HG03432 (cell line): ENCODE results near the gene RPL32.
"Not testable (repeated sequence)": the region's sequence is repeated elsewhere in the genome, so short reads cannot be mapped to it uniquely, and the experiment has no call there.

Experiments used
- ATAC-seq: cut with Tn5 transposase; IDR thresholded peaks from one replicate; pipeline ENCODE4 v1.9.1; 2021; ENCODE audit warnings: mild to moderate bottlenecking, moderate library complexity; ENCODE audit not compliant: unreplicated experiment

The RPL32 gene

GRCh38 chr3:12810013-12810780 is 31.2 kb downstream of the RPL32 start:
- ATAC-seq, result peak; percentile 99

GRCh38 chr3:12809435-12809834 is 31.9 kb downstream of the RPL32 start:
- ATAC-seq, result no peak

- no peak for ATAC-seq
Measured at GRCh38 chr3:12809001-12809400, 32.4 kb downstream of the RPL32 start.

GRCh38 chr3:12808587-12808986 is 32.8 kb downstream of the RPL32 start:
- no peak for ATAC-seq

DNA sequence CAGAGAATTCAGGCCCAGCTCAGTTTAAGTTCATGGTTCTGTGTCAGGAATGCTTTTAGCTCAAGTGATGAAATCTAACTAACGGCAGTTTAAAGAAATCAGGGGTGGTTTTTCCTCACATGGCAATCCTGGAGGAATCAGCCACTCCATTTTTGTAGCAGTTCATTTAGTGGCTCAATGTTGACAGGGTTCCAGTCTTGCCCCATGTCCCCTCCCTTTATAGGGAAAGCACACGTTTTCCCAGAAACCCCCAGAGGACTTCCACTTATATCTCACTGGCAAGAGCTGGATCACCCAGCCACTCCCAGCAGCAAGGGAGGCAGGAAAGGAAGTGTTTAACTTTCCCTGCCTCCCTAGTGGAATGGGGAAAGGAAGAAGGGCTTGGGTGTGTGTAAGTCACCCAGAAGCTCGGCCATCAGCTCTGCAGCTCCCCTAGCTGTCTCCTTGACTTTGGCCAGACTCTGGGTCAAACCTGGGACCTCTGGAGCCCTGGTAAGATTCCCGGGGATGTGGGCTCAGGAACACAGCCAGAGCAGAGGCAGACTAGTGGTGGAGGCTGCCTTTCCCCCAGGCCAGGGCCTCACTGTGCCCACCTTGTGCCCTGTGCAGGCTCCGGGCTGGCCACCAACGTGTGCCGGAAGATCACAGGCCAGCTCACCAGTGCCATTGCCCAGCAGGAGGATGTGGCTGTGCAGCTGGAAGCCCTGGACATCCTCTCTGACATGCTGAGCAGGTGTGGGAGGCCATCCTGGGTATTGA is 33.6 kb downstream of the RPL32 start:
- ATAC-seq, result no peak

DNA sequence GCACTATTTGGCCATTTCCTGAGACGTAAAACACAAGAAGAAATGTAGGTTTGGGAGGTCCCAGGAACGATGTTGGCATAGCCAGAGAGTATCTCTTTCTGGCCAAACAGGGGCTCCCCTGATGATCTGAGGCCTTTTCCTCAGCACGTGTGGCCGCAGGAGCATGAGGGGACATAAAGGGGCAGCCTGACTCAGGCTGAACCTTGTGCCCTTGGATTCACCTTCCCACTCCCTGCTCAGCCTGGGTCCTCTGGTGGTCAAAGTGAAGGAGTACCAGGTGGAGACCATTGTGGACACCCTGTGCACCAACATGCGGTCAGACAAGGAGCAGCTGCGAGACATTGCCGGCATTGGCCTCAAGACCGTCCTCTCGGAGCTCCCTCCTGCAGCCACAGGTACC is 34.3 kb downstream of the RPL32 start:
- no peak for ATAC-seq

DNA sequence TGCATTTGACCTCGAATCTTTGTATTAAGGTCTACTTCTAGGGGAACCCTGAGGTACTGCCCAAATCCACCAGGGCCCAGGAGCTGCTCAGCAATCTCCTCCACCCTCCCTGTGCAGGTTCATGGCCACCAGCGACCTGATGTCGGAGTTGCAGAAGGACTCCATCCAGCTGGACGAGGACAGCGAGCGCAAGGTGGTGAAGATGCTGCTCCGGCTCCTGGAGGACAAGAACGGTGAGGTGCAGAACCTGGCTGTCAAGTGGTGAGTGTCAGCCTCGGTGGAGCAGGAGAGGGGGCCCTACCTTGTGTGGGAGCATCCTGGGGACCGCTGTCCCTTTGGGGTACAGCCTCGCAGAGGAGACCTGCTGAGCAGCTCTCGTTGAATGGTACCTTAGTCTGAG is 38.0 kb downstream of the RPL32 start:
- no peak for ATAC-seq

DNA sequence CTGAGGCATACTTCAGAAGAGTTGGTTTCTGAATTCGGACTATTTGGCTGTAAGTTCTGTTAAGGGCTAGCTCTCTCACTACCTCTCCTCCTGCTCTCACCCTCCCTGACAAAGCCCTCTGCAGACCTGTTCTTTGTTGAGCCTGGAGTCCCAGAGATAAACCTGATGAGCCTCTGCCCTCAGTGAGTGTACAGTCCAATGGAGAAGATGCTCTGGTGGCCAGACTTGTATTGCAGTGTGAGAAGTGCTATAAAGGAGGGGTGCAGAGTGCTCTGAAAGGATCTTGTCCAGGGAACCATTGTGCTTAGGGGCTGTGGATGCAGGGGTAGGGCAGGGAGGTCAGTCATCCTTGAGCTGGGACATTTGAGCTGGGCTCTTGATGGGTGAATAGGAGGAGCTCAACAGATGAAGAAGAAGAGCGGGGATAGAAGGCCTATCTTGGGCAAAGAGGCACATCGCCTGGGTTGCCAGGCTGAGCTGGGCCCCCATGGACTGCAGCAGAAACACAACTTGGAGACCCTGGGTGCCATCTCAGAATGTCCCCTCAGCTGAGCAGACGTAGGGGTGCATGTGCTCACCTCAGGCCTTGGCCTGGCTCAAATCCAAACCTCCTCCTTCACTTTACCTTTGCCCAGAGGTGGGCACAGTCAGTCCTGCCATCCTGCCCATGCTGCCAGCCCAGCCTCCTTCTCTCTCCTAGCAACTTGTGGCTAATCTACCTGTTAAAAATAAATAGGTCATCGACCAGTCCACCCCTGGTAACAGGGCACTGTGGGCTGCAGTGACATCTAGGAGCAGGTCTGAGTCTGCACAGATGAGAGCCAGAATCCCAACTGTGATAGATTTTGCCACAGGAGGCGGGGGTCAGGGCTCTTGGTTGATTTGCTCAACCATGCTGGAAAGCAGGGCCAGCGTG is 41.6 kb downstream of the RPL32 start:
- ATAC-seq, result no peak

- ATAC-seq, result no peak
Measured at GRCh38 chr3:12798559-12799179, 42.7 kb downstream of the RPL32 start.

DNA sequence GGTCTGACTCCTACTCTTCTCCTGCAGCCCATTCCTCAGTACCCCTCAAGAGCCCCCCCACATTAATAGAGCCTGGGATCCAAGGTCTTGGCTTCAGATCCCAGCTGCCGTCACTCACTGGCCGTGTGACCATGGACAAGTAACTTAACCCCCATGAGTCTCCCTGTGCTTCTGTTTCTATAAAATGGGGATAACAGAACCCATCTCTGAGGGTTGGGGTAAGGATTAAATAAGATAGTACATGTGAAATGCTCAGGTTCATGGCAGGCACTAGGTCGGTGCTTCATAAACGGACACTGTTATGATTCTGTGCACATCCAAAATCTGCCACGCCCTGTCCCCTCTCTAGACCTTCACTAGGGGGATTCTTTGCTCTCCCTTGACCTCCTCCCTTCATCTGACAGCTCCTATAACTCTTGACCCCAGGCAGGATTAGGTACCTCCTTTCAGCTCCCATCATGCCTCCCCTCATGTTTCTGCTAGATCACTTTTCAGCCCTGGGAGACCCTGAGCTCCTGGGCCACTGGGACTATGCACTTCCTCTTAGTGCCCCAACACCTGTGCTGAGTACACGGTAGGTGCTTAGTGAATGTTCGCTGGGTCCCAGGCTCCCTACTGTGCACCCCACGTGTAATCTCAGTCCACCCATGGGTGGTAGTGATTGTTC is 43.3 kb downstream of the RPL32 start:
- no peak for ATAC-seq

DNA sequence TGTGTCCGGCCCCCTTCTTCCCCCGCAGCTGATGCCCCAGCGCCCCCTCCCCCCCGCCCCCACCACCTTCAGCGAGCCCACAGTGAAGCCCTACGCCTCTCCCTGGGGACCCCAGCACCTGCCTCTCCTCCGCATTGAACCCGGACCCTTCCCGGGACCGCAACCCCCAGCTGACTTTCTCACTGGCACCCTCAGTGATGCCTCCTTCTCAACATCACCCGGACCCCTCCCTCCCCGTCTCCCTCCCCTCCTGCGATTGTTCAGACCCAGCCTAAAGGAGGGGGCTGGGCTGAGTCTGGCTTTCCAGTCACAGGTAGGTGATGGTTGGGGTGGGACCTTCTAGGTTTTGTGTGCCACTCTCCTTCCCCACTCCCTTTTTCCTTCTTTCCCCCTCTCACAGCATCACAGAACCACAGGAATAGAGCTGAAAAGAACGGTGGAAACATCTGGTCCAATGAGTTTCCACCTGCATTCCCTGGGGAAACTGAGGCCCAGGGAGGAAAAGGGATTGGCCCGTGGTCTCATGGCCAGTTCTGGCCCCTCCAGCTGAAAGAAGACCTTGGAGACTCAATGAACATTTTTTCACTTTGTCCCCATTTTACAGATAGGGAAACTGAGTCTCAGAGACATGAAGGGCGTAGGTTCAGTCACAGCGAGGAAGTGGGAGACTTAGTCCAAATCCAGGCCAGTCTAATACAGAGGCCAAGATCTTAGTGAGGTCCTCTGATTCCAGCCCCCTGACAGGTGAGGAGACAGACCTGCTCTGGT is 44.1 kb downstream of the RPL32 start:
- ATAC-seq, result no peak

GRCh38 chr3:12796171-12797123 is 44.9 kb downstream of the RPL32 start, which contains the start of gene CAND2:
CAND2 (plus strand) TSS chr3:12796680; CDS start chr3:12796721, 41 bp downstream.
- ATAC-seq, result peak; percentile 71

GRCh38 chr3:12793701-12794100 is 47.7 kb downstream of the RPL32 start:
- ATAC-seq, result no peak

- ATAC-seq, result no peak
Measured at GRCh38 chr3:12791430-12791829, 49.9 kb downstream of the RPL32 start.

GRCh38 chr3:12787967-12788690 is 53.2 kb downstream of the RPL32 start:
- not testable (repeated sequence) for ATAC-seq

- not testable (repeated sequence) for ATAC-seq
Measured at GRCh38 chr3:12787346-12787745, 54.0 kb downstream of the RPL32 start.

DNA sequence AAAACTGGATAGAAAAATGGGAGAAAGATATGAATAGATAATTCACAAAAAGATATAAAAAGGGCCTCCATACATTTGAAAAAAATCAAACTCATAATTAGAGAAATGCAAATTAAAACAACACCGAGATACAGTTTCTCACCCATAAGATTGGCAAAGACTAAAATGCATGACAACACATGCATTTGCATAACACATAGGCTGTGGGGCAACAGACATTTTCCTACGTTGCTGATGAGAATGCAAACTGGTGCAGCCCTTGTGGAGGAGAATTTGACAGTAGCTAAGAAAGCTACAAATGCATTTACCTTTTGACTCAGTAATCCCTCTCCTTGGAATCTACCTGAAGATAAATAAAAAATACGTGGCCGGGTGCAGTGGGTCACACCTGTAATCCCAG is 56.3 kb downstream of the RPL32 start:
- ATAC-seq, result no peak
